Measurements from ENCODE around the gene LIPM. TPM values are rescaled to one million over a fixed set of nuclear protein-coding genes. Genes with fewer than 3 reads are reported as not detected.
"Not testable (repeated sequence)": the region's sequence is repeated elsewhere in the genome, so short reads cannot be mapped to it uniquely, and the experiment has no call there.

The LIPM gene
- total RNA-seq, 2 experiments from 2014 or later: not detected

DNA sequence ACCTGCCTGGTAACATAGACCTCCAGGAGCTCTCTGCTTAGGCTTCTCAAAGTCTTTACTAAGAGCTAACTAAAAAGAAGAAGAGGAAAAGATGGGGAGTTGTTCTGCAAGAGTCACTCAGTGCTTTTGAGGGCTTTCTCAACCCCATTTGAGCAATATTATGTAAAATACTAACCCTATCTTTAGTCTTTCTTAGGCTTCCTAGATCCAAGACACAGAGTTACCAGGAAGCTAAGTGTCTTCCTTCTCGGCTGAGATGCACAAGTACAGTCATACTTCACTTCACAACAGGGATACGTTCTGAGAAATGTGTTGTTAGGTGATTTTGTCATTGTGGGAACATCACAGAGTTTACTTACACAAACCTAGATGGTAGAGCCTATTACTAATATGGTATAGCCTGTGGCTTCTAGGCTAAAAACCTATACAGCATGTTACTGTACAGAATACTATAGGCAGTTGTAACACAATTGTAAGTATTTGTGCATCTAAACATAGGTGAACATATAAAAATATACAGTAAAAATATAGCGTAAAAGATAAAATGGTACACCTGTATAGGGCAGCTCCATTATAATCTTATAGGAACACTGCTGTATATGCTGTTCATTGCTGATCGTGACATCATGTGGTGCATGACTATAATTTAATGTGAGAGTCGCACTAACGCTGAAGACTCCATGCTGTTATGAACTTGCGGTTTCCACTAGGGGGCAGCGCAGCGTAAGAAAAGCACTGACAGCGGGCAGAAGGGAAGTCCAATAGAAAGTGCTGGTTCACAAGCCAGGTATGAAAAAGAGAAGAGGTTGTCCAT, 32.8 kb downstream of the LIPM start:
- DNase-seq (peak; percentile 84), ATAC-seq (ENCODE audit: low read depth) (peak; percentile 88)
- H3K4me3 Mint-ChIP-seq: no peak overlapping the region
- H3K9me3 Mint-ChIP-seq: no peaks in the 10 kb centered on the region
- peaks cover 32% of the 10 kb centered on the region for H3K4me1 Mint-ChIP-seq
- no peak overlapping the region for H3K27ac Mint-ChIP-seq
- H3K36me3 Mint-ChIP-seq: peaks cover 7% of the 10 kb centered on the region
- POLR2A ChIA-PET: interaction anchor here (0.5 to 2.4 kb wide), 5 partner anchors 11 to 97 kb away, joined by 3 to 12 read pairs (median 5); partner anchors contain the start of gene STAMBPL1
- no peaks in the 10 kb centered on the region for H3K27me3 Mint-ChIP-seq

DNA sequence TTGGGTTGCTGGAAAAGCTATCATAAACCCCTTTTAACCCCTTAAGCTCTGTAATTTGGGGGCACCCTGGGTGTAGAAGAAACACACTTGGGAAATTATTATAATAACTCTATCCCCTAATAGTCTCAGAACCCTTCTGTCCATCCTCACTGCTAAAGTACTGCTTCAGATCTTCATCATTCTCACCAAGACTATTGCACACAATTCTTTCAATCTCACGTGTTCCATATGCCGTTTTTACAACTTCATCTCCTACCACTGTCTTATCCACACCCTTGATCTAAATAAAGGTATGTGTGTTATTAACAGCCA, 33.3 kb downstream of the LIPM start:
- POLR2A ChIA-PET: interaction anchor here (1.1 to 2.4 kb wide), 3 partner anchors 44 to 97 kb away, joined by 3 to 12 read pairs (median 7); partner anchors contain the start of gene STAMBPL1

DNA sequence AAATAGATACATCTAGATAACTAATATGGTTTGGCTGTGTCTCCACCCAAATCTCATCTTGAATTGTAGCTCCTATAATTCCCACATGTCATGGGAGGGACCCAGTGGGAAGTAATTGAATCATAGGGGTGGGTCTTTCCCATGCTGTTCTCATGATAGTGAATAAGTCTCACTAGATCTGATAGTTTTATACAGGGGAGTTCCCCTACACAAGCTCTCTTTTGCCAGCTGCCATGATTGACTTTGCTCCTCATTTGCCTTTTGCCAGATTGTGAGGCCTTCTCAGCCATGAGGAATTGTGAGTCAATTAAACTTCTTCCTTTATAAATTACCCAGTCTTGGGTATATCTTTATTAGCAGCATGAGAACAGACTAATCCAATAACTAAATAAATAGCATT, 35.1 kb downstream of the LIPM start:
- DNase-seq; H3K27me3 Mint-ChIP-seq; H3K27ac Mint-ChIP-seq; ATAC-seq (ENCODE audit: low read depth); H3K9me3 Mint-ChIP-seq; H3K4me3 Mint-ChIP-seq; POLR2A ChIA-PET; H3K36me3 Mint-ChIP-seq: not testable (repeated sequence)
- peaks cover 24% of the 10 kb centered on the region for H3K4me1 Mint-ChIP-seq

More for the DNA sequence above, 33.3 kb downstream of the LIPM start:
- no peaks in the 10 kb centered on the region for H3K9me3 Mint-ChIP-seq
- H3K4me1 Mint-ChIP-seq: peaks cover 29% of the 10 kb centered on the region
- ATAC-seq (ENCODE audit: low read depth) (no peak), DNase-seq (no peak)
- H3K36me3 Mint-ChIP-seq: peaks cover 5% of the 10 kb centered on the region
- H3K27ac Mint-ChIP-seq: no peak overlapping the region
- H3K4me3 Mint-ChIP-seq: no peak overlapping the region
- H3K27me3 Mint-ChIP-seq: no peaks in the 10 kb centered on the region

DNA sequence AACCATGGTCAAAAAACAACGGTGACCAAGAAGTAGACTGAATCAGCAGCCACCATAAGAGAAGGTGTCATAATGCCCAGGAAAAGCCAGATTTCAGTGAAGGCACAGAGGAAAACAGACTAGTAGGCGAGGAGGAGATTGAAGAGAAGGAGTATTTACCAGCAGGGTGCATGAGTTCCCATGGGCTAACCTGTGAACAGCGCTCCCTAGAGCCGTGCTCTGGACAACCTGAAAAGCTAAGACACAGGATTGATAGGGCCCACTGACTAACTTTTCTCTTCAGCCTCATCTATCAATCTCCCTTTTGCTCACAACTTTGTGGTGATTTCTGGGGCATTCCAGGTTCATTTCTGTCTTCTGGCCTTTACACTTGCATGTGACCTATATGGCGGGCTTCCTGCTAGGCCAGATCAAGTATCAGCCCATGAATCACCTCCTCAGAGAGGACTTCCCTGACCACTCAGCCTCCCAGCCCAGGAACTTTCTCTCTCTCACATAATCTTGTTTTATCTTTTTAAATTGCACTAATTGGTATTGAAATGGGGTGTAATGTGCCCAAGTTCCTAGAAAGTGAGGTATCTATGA, 36.3 kb downstream of the LIPM start:
- DNase-seq (no peak), ATAC-seq (ENCODE audit: low read depth) (no peak)
- no peak overlapping the region for H3K4me3 Mint-ChIP-seq
- no peak overlapping the region for H3K27ac Mint-ChIP-seq
- H3K4me1 Mint-ChIP-seq: peaks cover 12% of the 10 kb centered on the region
- no peaks in the 10 kb centered on the region for H3K27me3 Mint-ChIP-seq
- peaks cover 4% of the 10 kb centered on the region for H3K36me3 Mint-ChIP-seq
- POLR2A ChIA-PET: no interaction called here
- H3K9me3 Mint-ChIP-seq: no peaks in the 10 kb centered on the region

DNA sequence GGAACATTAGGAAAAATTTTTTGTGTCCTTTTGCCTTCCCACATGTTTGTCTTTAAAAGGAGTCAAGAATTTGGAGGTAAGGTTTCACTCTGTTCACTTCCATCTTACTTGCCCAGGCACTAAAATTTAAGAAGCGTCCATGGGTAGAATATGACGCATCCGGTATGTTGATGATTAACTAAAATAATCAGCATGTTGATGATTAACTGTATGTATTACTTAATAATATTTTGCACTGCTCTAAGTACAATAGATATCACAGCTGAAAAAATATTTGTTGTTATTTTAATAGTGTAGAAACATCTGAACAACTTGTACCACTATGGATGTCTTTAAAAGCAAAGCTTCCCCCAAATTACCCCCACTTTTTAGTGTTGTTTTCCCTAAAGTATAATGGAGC, 37.6 kb downstream of the LIPM start:
- Mint-ChIP-seq H3K4me3 (no peak overlapping the region), H3K27me3 (no peaks in the 10 kb centered on the region), H3K9me3 (peaks cover 1% of the 10 kb centered on the region), H3K27ac (no peak overlapping the region), H3K4me1 (peaks cover 10% of the 10 kb centered on the region), H3K36me3 (peaks cover 4% of the 10 kb centered on the region)
- POLR2A ChIA-PET: no interaction called here
- DNase-seq (no peak), ATAC-seq (ENCODE audit: low read depth) (no peak)

DNA sequence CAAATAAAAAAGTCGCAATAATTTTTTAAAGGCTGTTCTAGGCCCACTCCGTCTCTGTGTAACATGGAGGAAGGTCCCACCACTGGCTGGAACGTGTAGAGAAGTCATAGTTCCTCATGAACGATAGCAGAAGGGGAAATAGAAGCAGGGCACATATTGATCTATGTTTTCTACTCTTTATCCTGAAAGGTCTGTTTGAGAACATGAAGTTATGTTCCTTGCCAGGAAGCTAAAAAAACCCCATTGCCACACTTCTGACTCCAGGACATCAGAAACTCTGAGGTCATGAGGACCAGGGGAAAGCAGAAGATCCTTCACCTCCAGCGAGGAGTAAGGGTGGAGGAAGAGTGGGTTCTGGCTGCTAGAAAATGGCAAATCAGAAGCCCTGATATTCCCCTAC, 38.4 kb downstream of the LIPM start:
- no peak overlapping the region for H3K4me3 Mint-ChIP-seq
- no peaks in the 10 kb centered on the region for H3K27me3 Mint-ChIP-seq
- peaks cover 4% of the 10 kb centered on the region for H3K36me3 Mint-ChIP-seq
- POLR2A ChIA-PET: no interaction called here
- peaks cover 1% of the 10 kb centered on the region for H3K9me3 Mint-ChIP-seq
- H3K4me1 Mint-ChIP-seq: peaks cover 10% of the 10 kb centered on the region
- ATAC-seq (ENCODE audit: low read depth): no peak
- DNase-seq: no peak
- no peak overlapping the region for H3K27ac Mint-ChIP-seq

DNA sequence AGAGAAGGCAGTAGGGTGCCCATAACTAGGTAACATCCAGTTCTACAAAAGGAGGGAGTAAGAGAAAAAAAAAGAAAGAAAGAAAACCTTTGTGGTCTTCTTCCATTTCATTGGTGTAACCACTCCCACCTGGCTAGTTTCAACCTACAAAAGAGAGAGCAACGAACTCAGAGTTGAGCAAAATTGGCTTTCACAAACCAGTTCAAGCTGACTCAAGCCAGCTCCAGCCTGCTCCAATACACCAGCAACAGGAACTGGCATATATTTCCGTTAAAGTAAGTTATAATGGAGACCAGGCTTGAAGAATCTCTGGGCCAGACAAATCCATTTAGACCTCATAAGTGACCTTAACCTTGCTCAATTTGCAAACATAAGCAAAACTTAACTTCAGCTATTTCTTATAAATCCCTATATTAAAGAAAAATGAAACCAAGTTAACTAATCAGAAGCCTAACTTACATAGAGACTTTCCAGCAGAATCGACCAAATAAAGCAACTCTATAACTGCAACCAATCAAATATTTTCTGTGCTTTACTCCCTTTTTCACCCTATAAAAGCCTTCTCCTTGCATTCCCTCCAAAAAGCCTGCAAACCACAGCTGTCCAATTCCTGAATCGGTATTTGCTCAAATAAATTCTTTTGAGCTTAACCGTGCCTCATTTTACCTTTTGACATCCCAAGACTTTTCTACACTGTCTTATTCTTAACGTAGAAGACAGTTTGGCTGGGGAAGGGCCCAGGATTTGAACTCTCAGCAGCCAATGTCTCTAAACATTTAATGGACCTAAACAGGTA, 39.0 kb downstream of the LIPM start:
- no peak overlapping the region for H3K27ac Mint-ChIP-seq
- DNase-seq (no peak), ATAC-seq (ENCODE audit: low read depth) (no peak)
- peaks cover 1% of the 10 kb centered on the region for H3K9me3 Mint-ChIP-seq
- POLR2A ChIA-PET: no interaction called here
- peaks cover 10% of the 10 kb centered on the region for H3K4me1 Mint-ChIP-seq
- H3K27me3 Mint-ChIP-seq: no peaks in the 10 kb centered on the region
- peaks cover 4% of the 10 kb centered on the region for H3K36me3 Mint-ChIP-seq
- H3K4me3 Mint-ChIP-seq: no peak overlapping the region

DNA sequence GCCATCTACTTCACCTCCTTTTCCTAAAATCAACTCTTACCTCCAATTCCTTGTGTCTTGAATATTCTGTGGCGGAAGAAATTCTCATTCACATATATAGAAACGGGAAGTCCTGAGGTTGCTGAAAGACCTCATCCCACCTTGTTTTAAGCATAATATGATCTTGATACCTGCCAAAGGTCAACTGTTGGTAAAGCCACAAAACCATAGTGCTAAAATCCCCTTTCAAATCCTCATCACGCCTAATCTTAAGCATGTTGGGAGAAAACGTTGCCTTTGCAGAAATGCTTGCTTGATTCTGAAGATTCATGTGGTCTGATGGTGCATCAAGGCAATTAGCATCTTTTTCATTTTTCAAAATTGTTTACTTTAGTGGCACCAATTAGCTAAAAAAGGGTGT, 40.6 kb downstream of the LIPM start:
- no peak for ATAC-seq (ENCODE audit: low read depth)
- no peak overlapping the region for H3K4me3 Mint-ChIP-seq
- H3K27me3 Mint-ChIP-seq: no peaks in the 10 kb centered on the region
- peaks cover 10% of the 10 kb centered on the region for H3K4me1 Mint-ChIP-seq
- peaks cover 1% of the 10 kb centered on the region for H3K9me3 Mint-ChIP-seq
- DNase-seq: no peak
- POLR2A ChIA-PET: no interaction called here
- peaks cover 4% of the 10 kb centered on the region for H3K36me3 Mint-ChIP-seq
- no peak overlapping the region for H3K27ac Mint-ChIP-seq

DNA sequence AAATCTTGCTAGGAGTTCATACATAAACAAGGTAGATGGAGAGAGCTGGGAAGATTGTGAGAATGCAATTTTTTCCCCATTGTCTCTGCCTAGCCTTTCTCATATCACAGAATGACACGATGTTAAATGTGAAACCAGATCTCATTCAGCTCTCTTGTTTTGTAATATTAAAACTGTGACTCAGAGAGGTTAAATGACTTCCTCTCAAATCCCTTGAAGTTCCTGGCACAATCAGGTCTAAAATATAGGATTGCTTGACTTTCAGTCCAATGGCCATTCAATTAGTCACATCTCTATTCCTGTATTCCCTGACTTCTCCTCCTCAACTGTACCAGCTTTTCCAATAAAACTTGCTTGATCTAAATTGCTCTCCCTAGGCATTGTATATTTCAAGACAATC, 46.0 kb downstream of the LIPM start:
- H3K4me3 Mint-ChIP-seq: peak overlapping the region; percentile 68

DNA sequence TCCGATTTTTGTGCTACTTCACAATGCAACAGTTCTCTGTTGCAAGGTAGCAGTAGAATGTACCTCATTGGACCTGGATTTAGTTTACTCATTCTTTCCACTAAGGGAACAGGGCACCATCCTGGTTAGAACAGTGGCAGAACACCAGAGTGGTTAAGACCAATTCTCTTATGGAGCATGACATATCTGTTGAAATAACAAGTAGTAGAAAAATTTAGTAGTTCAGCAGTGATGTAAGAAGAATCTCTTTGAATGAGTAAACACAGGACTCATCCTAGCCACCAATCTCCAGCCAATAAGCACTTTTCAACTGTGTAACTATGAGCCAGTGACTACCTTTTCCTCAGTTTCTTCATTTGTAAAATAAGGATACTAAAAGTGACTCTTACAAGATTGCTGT, 46.7 kb downstream of the LIPM start:
- ATAC-seq (ENCODE audit: low read depth) (no peak), DNase-seq (no peak)
- POLR2A ChIA-PET: no interaction called here
- Mint-ChIP-seq H3K4me3 (no peak overlapping the region), H3K9me3 (no peaks in the 10 kb centered on the region), H3K36me3 (no peaks in the 10 kb centered on the region), H3K27me3 (no peaks in the 10 kb centered on the region), H3K4me1 (peaks cover 21% of the 10 kb centered on the region), H3K27ac (no peak overlapping the region)

More for the DNA sequence above, 46.0 kb downstream of the LIPM start:
- peaks cover 19% of the 10 kb centered on the region for H3K4me1 Mint-ChIP-seq
- ATAC-seq (ENCODE audit: low read depth): peak; percentile 56
- H3K27ac Mint-ChIP-seq: peak overlapping the region; percentile 28
- no peak for DNase-seq
- H3K27me3 Mint-ChIP-seq: no peaks in the 10 kb centered on the region
- peaks cover 1% of the 10 kb centered on the region for H3K9me3 Mint-ChIP-seq
- no peaks in the 10 kb centered on the region for H3K36me3 Mint-ChIP-seq
- POLR2A ChIA-PET: no interaction called here

DNA sequence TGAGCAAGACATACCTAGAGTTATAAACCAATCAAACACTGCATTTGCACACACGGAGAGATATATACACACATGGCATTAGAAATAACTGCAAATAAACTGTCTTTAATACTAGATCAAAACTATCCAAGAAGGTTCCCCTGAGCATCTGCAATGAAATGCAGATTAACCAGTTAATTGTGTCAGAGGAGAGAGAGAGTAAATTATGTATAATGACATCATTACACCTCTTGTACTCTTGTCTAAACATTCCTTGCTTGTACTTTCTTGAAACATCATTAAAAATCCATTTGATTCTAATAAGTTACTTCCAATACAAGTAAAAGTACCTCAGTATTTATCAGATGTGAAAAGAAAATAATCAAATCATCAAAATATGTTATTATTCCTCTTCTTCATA, 48.2 kb downstream of the LIPM start:
- H3K4me1 Mint-ChIP-seq: peaks cover 21% of the 10 kb centered on the region
- H3K4me3 Mint-ChIP-seq: no peak overlapping the region
- DNase-seq: no peak
- no peak overlapping the region for H3K27ac Mint-ChIP-seq
- no peaks in the 10 kb centered on the region for H3K36me3 Mint-ChIP-seq
- H3K9me3 Mint-ChIP-seq: no peaks in the 10 kb centered on the region
- ATAC-seq (ENCODE audit: low read depth): no peak
- no peaks in the 10 kb centered on the region for H3K27me3 Mint-ChIP-seq
- POLR2A ChIA-PET: no interaction called here

DNA sequence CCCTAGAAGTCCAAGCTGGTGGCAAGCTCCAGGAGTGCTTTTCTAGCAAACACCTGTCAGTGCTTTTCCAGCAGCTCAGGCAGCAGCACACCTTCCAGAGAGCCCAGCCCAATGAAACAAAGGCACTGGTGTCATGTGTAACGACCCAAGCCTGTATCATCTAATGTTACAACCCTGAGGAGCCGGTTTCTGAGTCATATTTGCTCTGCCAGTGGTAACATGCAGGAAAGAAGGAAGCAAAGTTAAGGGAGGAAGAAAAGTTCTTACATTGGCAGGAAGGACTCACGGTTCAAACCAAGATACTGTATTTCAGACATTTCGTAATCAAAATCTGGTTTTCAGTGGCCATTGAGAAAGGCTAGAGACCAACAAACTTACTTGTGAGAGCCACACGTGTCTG, 49.2 kb downstream of the LIPM start, which contains the start of gene ANKRD22:
Gene ANKRD22, minus strand, starts transcription at position 139 of the 400 bp plus-strand sequence. CDS start 237 bp downstream, outside the sequence.
- Mint-ChIP-seq H3K4me1 (peaks cover 21% of the 10 kb centered on the region), H3K4me3 (no peak within 1 kb of the TSS), H3K27ac (no peak within 1 kb of the TSS), H3K9me3 (no peaks in the 10 kb centered on the region), H3K36me3 (no peaks in the 10 kb centered on the region), H3K27me3 (no peaks in the 10 kb centered on the region)
- ATAC-seq (ENCODE audit: low read depth): no peak
- no peak for DNase-seq
- POLR2A ChIA-PET: interaction anchor here (1.0 kb wide), 1 partner anchor 30 kb away, joined by 3 read pairs; no protein-coding TSS in a partner anchor

DNA sequence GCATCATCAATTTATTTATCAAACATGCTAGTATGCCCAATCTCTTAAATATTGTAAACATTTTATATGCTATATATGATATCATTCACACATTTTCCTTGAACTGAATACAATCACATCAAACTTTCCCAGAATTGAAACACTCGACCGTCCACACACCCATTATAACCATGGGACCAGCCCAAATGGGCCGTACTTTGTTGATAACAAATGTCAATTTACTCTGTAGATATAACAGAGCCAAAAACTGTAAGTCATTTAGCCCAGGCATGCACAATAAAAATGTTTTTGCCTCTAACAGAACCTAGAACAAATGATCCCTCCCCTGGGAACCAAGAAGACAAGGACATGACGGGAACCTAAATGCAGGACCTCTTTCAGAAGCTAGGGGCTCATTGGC, 49.8 kb downstream of the LIPM start:
- H3K36me3 Mint-ChIP-seq: no peaks in the 10 kb centered on the region
- DNase-seq (no peak), ATAC-seq (ENCODE audit: low read depth) (no peak)
- H3K4me3 Mint-ChIP-seq: no peak overlapping the region
- peaks cover 21% of the 10 kb centered on the region for H3K4me1 Mint-ChIP-seq
- POLR2A ChIA-PET: interaction anchor here (1.0 kb wide), 1 partner anchor 29 kb away, joined by 3 read pairs; no protein-coding TSS in a partner anchor
- H3K27me3 Mint-ChIP-seq: no peaks in the 10 kb centered on the region
- H3K9me3 Mint-ChIP-seq: no peaks in the 10 kb centered on the region
- H3K27ac Mint-ChIP-seq: no peak overlapping the region
